ENCODE measurements around the gene MAD1L1. TPM values are rescaled to one million over a fixed set of nuclear protein-coding genes. Genes with fewer than 3 reads are reported as not detected.
"Not testable (repeated sequence)": the region's sequence is repeated elsewhere in the genome, so short reads cannot be mapped to it uniquely, and the experiment has no call there.

The MAD1L1 gene
- total RNA-seq, 2 donors from 2014 or later = 81.3 to 115 TPM

DNA sequence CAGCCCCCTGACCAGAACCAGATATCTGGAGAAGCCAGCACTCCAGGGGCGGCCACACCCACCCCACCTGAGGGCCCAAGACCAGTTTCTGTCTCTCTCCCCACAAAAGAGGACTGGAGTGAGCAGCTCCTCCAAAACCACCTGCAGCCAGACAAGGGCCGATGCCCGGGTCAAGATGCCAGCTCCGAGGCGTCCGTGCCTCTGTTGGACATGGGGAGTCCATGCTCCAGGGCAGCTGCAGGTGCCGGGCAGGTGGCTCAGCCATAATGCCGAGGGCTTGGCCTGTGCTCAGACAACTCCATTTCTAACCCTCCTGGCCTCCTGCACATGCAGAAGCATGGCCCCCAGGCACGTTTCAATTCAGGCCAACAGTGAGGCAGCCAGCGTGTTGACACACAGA, 234.6 kb downstream of the MAD1L1 start:
- Mint-ChIP-seq H3K27ac (no peak overlapping the region), H3K4me1 (peaks cover 9% of the 10 kb centered on the region), H3K36me3 (ENCODE audit: low read depth) (no peaks in the 10 kb centered on the region), H3K27me3 (no peaks in the 10 kb centered on the region), H3K4me3 (no peak overlapping the region)
- ATAC-seq (no peak), DNase-seq (no peak)
- no peaks in the 10 kb centered on the region for H3K9me3 ChIP-seq (ENCODE audit: control insufficient read depth, low read length, poor library complexity, severe bottlenecking)

DNA sequence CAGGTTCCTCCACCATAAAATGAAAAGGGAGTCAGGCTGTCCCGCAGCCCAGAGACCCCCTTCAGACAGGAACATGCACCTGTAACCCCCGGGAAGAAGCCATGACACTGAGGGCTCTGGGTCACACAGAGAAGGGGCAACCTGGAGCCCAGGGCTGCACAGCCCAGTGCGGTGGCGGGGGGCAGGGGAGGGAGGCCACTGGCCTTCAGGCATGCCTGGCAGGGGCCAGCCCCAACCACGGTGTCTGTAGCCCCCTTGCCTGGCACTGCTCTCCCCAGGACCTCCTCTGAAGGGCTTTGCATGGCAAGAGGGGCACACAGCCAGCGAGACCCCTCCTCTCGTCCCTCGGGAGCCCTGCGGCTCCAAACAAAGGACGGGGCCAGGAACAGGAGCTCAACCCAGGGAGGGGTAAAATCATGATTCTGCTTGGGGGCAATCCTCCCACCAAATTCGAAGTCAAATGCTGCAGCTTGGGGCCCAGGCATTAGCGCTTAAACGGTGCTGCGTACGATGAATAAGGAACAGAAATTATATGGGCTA, 235.1 kb downstream of the MAD1L1 start:
- Mint-ChIP-seq H3K27me3 (no peaks in the 10 kb centered on the region), H3K36me3 (ENCODE audit: low read depth) (no peaks in the 10 kb centered on the region), H3K4me3 (no peak overlapping the region), H3K27ac (no peak overlapping the region), H3K4me1 (peaks cover 6% of the 10 kb centered on the region)
- ATAC-seq (no peak), DNase-seq (no peak)
- H3K9me3 ChIP-seq (ENCODE audit: control insufficient read depth, low read length, poor library complexity, severe bottlenecking) = no peaks in the 10 kb centered on the region

DNA sequence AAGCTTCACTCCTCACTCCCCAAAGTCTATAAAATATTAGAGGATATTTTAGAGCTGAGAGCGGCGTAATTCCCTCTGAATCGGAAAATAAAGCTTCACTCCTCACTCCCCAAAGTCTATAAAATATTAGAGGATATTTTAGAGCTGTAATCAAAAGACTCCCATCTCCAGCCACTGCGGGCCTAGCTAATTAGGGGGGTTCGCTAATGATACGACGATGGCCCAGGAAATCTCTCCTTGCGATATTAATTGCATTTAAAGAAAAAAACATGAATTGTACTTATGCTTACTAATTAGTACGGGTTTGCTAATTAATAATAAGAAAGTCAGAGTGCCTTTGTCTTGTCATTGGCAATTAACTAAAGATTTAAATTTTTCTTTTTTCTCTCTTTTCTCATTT, 235.9 kb downstream of the MAD1L1 start:
- H3K9me3 ChIP-seq (ENCODE audit: control insufficient read depth, low read length, poor library complexity, severe bottlenecking) = no peaks in the 10 kb centered on the region
- H3K4me3 Mint-ChIP-seq = no peak overlapping the region
- no peaks in the 10 kb centered on the region for H3K36me3 Mint-ChIP-seq (ENCODE audit: low read depth)
- H3K27me3 Mint-ChIP-seq = no peaks in the 10 kb centered on the region
- DNase-seq = no peak
- H3K4me1 Mint-ChIP-seq = peaks cover 6% of the 10 kb centered on the region
- no peak overlapping the region for H3K27ac Mint-ChIP-seq
- no peak for ATAC-seq

DNA sequence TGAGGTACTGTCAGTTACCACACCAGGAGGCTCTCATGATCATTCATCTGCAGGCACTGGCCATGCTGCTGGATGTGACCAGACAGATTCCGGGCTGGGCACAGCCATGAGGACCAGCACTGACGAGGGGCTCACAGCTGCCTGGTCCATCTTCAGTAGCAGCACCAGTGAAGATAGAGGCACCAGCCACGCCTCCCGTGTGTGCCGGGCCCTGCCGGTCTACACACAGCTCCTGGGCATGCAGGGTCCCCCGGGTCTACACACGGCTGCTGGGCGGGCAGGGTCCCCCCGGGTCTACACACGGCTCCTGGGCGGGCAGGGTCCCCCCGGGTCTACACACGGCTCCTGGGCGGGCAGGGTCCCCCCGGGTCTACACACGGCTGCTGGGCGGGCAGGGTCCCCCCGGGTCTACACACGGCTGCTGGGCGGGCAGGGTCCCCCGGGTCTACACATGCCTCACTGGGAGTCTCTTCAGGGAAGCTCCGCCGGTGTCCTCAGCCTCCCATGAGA, 236.8 kb downstream of the MAD1L1 start:
- H3K27ac Mint-ChIP-seq; ATAC-seq; H3K27me3 Mint-ChIP-seq; H3K36me3 Mint-ChIP-seq (ENCODE audit: low read depth); H3K9me3 ChIP-seq (ENCODE audit: control insufficient read depth, low read length, poor library complexity, severe bottlenecking); H3K4me3 Mint-ChIP-seq; H3K4me1 Mint-ChIP-seq; DNase-seq: not testable (repeated sequence)

DNA sequence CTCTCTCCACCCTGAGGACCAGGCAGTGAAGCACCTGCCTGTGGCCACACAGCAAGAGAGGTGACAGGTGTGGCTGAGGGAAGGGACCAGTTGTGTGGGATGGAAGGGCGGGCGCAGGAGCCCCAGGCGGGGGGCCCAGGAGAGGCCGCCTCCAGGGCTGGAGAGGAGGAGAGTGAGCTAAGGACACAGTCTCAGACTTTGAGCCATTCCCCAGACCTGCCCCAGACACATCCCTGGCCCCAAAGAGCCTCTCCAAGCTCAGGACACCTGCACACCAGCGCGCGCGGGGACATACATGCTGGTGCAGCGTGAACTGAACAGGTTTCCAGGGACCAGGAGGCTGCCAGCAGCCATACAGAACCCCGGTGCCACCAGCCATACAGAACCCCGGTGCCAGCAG, 237.3 kb downstream of the MAD1L1 start:
- Mint-ChIP-seq H3K4me1 (peaks cover 6% of the 10 kb centered on the region), H3K27me3 (no peaks in the 10 kb centered on the region), H3K4me3 (no peak overlapping the region), H3K27ac (no peak overlapping the region), H3K36me3 (ENCODE audit: low read depth) (no peaks in the 10 kb centered on the region)
- DNase-seq (no peak), ATAC-seq (no peak)
- no peaks in the 10 kb centered on the region for H3K9me3 ChIP-seq (ENCODE audit: control insufficient read depth, low read length, poor library complexity, severe bottlenecking)

DNA sequence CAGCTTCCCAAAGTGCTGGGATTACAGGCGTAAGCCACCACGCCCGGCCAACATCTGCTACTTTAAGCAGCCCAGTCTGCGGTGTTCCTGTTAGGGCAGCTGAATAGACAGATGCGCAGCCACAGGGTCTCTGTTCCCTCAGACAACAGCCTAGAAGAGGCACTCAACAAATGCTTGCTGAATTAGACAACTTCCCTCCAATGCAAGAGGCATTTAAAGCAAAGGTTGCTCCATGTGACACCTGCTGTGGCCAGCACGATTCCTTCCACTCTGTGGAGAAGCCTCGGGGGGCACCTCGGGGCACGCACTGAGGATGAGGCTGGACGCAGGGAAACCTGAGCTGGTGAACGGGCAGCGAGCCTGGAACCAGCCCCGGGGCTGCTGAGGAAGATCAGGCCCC, 237.8 kb downstream of the MAD1L1 start:
- Mint-ChIP-seq H3K36me3 (ENCODE audit: low read depth) (no peaks in the 10 kb centered on the region), H3K27ac (no peak overlapping the region), H3K27me3 (no peaks in the 10 kb centered on the region), H3K4me1 (peaks cover 6% of the 10 kb centered on the region), H3K4me3 (no peak overlapping the region)
- H3K9me3 ChIP-seq (ENCODE audit: control insufficient read depth, low read length, poor library complexity, severe bottlenecking) = no peaks in the 10 kb centered on the region
- ATAC-seq = no peak
- no peak for DNase-seq

DNA sequence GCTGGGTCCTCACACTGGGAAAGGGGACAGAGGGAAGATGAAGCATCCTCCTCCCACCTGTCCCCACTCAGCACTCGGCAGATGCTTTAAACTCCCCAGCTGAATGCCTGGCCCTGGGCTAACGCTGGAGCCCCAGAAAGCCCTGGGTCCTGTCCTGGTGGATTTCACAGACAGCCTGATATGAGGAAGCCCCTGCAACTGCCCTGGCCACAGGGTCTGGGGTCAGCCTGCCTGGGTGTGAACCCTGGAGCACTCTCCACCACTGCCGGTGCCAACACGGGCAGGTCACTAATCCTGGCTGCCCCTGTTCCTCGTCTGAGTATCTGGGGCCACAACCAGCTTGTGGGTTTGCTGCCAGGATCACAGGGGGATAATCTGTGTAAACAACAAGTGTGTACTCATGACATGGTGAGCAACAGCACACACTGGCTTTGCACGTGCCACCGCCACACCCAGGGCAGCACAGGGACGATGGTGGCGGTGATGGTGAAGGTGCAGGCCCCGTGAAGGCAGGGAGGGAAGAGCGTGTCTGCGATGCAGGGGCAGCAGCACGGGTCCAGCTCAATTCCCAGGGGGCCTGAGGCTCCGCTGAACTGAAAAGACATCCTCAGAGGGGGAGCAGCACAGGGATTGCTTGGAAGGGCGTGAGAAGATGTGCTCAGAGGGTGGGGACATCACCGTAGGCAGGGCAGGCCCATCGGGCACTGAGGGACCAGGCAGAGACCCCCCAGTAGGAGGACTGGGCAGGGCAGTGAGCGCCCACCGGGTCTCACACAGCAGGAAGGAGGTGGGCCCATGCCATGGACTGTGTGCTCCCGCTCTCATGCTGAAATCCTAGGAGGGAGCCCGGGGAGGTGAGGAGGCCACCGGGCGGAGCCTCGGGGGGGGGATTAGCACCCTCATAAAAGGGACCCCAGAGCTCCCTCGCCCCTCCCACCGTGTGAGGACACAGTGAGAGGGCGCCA, 238.7 kb downstream of the MAD1L1 start:
- no peak overlapping the region for H3K4me3 Mint-ChIP-seq
- DNase-seq (no peak), ATAC-seq (no peak)
- no peaks in the 10 kb centered on the region for H3K9me3 ChIP-seq (ENCODE audit: control insufficient read depth, low read length, poor library complexity, severe bottlenecking)
- H3K27me3 Mint-ChIP-seq = no peaks in the 10 kb centered on the region
- H3K36me3 Mint-ChIP-seq (ENCODE audit: low read depth) = no peaks in the 10 kb centered on the region
- H3K4me1 Mint-ChIP-seq = peaks cover 5% of the 10 kb centered on the region
- H3K27ac Mint-ChIP-seq = no peak overlapping the region

DNA sequence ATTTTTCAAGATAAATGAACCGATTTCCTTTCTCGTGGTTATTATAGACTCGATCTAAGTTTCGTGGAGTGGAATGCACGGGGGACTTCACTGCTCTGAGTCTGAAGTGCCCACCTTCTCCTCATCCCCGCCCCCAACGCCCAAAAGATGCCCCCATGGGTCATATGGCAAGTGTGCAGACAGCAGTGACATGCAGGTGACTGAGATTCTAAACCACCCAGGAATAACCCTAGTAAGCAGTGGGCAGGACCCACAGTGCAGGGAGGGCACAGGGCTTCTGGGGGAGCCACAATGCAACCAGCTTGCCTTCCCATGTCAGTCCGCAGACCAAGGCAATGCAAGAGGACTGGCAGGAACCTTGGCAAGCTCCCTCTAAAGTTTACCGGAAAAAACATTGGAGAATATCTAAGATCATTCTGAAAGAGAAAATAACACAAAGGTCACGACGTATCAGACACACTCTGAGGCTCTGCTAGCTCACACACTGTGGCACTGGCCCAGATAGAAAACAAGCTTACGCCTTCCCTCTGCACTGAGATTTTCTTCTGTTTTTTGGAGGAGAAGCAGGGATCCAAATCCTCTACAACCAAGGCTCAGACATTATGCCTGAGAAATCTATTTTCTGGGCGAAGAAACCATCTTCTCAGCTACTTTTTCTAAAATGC, 239.6 kb downstream of the MAD1L1 start:
- ATAC-seq (no peak), DNase-seq (no peak)
- Mint-ChIP-seq H3K4me3 (no peak overlapping the region), H3K27ac (no peak overlapping the region), H3K27me3 (no peaks in the 10 kb centered on the region), H3K4me1 (peaks cover 3% of the 10 kb centered on the region), H3K36me3 (ENCODE audit: low read depth) (no peaks in the 10 kb centered on the region)
- no peaks in the 10 kb centered on the region for H3K9me3 ChIP-seq (ENCODE audit: control insufficient read depth, low read length, poor library complexity, severe bottlenecking)

DNA sequence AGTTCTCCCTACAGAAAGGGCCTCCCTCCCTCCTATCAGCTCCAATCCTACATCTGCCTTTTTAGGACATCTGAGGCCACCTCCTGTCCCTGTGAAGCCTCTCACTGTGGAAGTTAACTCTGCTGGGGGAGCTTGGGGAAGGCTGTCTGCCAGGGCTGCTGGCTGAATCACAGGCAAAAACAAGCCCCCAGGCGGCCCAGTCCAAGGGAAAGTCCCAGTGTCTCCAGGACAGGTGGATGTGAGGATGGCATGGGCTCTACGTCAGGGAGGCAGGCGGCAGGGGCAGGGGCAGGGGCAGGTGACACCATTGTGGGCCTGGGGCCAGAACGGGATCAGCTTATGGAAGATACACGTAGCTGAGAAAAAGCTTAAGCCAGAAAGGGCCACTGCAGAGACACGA, 240.2 kb downstream of the MAD1L1 start:
- H3K27ac Mint-ChIP-seq = peak overlapping the region; percentile 11
- H3K27me3 Mint-ChIP-seq = no peaks in the 10 kb centered on the region
- no peaks in the 10 kb centered on the region for H3K9me3 ChIP-seq (ENCODE audit: control insufficient read depth, low read length, poor library complexity, severe bottlenecking)
- DNase-seq (no peak), ATAC-seq (no peak)
- H3K36me3 Mint-ChIP-seq (ENCODE audit: low read depth) = no peaks in the 10 kb centered on the region
- peaks cover 8% of the 10 kb centered on the region for H3K4me1 Mint-ChIP-seq
- no peak overlapping the region for H3K4me3 Mint-ChIP-seq

DNA sequence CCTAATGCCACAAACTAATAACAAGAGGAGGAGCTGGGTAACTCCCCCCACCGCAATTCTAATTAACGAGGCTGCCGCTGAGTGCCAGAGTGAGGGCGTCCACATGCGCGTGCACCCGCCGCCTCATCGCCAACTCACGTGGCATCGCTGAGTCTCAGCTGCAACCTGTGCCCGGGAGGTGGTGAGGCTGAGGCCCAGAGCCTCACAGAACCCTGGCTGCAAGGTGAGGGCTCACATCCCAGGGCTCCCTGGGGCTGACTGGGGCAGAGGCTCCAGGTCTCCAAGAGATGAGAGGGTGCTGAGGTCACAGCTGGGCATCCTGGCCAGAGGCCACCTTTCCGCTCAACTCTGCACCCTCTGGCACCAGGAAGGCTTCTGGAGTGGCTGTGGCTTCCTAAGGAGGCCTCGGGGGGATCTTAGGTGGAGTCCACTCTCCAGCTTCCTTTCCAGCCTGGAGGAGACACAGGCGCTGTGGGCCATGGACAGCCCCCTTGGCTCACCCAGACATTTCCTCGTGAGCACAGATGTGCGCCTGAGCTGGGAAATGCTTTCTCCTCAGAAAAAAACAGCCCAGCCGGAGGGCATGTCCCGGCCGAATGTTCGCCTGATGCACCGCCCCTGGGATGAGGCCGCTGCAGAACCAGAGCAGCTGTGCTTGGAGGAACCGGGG, 242.6 kb downstream of the MAD1L1 start:
- H3K9me3 ChIP-seq (ENCODE audit: control insufficient read depth, low read length, poor library complexity, severe bottlenecking) = no peaks in the 10 kb centered on the region
- H3K36me3 Mint-ChIP-seq (ENCODE audit: low read depth) = peaks cover 2% of the 10 kb centered on the region
- no peaks in the 10 kb centered on the region for H3K27me3 Mint-ChIP-seq
- no peak for ATAC-seq
- no peak overlapping the region for H3K27ac Mint-ChIP-seq
- peaks cover 23% of the 10 kb centered on the region for H3K4me1 Mint-ChIP-seq
- no peak for DNase-seq
- H3K4me3 Mint-ChIP-seq = no peak overlapping the region

DNA sequence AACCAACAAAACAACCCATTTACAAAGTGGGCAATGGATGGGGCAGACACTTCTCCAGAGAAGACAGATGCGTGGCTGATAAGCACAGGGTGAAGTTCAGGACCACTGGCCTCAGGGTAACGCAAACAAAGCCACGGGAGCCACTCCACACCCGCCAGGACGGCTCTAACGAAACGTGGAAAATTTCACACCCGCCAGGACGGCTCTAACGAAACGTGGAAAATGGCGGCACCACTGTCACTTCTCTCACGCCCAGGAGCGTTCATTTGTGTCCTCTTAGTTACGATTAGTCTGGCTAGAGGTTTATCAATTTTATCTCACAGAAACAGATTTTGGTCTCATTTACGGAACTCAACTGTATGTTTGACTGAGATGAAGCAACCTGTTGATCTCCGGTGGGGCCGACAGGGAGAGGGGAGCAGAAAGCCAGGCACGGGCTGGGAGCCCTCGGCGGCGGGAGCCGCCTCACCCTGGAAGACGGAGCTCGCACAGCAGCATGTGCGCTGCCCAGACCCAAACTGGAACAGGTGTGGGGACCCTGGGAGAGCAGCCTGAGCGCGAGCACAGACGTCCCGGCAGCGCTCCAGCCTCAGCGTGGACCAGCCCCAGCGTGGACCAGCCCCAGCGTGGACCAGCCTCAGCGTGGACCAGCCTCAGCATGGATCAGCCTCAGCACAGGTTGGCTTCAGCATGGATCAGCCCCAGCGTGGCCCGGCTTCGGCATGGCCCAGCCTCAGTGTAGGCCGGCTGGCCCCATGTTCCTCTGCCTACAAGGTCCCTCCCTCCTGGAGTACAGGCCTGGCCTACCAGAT, 243.5 kb downstream of the MAD1L1 start:
- Mint-ChIP-seq H3K27me3 (no peaks in the 10 kb centered on the region), H3K27ac (no peak overlapping the region)

DNA sequence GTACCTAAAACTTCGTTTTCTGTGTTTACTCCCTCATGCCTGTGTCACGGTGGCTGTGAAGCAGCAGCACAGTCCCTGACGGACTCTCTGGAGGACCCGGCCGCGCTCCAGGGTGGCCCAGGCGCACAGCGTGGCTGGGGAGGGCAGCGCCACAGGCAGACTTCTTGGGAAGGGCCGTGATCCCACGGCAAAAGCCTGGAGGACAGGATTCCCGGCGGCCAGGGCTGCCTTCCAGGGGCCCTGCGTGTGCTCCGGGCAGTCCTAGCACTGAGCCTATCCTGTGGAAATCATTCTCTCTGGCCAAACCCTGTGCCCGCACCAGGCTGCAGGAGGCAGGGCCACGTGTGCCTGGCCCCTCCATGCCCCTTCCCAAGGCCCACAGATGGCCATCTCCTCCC, 244.2 kb downstream of the MAD1L1 start:
- ATAC-seq (no peak), DNase-seq (no peak)
- H3K36me3 Mint-ChIP-seq (ENCODE audit: low read depth) = peaks cover 2% of the 10 kb centered on the region
- no peak overlapping the region for H3K27ac Mint-ChIP-seq
- H3K4me1 Mint-ChIP-seq = peaks cover 24% of the 10 kb centered on the region
- no peak overlapping the region for H3K4me3 Mint-ChIP-seq
- no peaks in the 10 kb centered on the region for H3K27me3 Mint-ChIP-seq
- no peaks in the 10 kb centered on the region for H3K9me3 ChIP-seq (ENCODE audit: control insufficient read depth, low read length, poor library complexity, severe bottlenecking)

More for the DNA sequence above, 243.5 kb downstream of the MAD1L1 start:
- Mint-ChIP-seq H3K4me1 (peaks cover 28% of the 10 kb centered on the region), H3K36me3 (ENCODE audit: low read depth) (peaks cover 2% of the 10 kb centered on the region), H3K4me3 (no peak overlapping the region)
- H3K9me3 ChIP-seq (ENCODE audit: control insufficient read depth, low read length, poor library complexity, severe bottlenecking) = no peaks in the 10 kb centered on the region
- ATAC-seq = no peak
- DNase-seq = no peak

Measured in T-helper 17 cell (primary cell).